Subcutaneous adipose tissue (tissue), 4 donors: ENCODE data around the gene FGD3. TPM values are rescaled to one million over a fixed set of nuclear protein-coding genes. Genes with fewer than 3 reads are reported as not detected.

Source experiments
- total RNA-seq, 4 donors: library from RNA; depleted of rRNA; stranded (reverse); fragments of >200 nt; gene quantifications; one replicate each; pipeline ENCODE4 v1.1.0, GENCODE V29; 2016
- TF ChIP-seq, protein P1 (sequence below): fragments of 450-650 bp; IDR thresholded peaks from one replicate; pipeline ENCODE4 v1.5.1; 2016; ENCODE audit warnings: low read depth, mild to moderate bottlenecking, control low read depth, antibody characterized with exemption, moderate library complexity

FGD3 gene
- total RNA-seq, 4 donors from 2014 or later, result 4.1 to 15.6 (median 11.7) TPM

DNA sequence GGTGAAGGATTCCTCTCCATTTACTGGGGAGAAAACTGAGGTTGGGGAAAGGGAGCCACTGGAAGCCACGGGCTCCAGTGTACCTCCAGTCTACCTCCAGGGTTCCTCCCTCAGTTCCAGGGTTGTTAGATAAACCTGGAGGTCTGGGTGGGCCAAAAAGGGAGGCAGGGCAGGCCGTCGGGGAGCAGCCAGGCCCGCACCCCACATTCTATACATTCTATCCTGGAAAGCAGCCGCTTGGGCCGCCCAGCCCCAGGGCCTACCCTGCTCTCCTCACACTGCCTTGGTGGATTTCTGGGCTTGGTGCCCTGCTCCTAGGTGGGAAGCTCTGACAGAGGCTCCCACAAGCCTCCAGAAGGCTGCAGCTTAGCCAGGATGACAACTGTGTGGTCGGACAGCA lies 93.1 kb downstream of the FGD3 start:
- TF ChIP-seq, protein P1, sequence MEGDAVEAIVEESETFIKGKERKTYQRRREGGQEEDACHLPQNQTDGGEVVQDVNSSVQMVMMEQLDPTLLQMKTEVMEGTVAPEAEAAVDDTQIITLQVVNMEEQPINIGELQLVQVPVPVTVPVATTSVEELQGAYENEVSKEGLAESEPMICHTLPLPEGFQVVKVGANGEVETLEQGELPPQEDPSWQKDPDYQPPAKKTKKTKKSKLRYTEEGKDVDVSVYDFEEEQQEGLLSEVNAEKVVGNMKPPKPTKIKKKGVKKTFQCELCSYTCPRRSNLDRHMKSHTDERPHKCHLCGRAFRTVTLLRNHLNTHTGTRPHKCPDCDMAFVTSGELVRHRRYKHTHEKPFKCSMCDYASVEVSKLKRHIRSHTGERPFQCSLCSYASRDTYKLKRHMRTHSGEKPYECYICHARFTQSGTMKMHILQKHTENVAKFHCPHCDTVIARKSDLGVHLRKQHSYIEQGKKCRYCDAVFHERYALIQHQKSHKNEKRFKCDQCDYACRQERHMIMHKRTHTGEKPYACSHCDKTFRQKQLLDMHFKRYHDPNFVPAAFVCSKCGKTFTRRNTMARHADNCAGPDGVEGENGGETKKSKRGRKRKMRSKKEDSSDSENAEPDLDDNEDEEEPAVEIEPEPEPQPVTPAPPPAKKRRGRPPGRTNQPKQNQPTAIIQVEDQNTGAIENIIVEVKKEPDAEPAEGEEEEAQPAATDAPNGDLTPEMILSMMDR, result no peak

- TF ChIP-seq, protein P1, result no peak
These were observed 93.9 kb downstream of the FGD3 start for GRCh38 chr9:93041108-93041802.

DNA sequence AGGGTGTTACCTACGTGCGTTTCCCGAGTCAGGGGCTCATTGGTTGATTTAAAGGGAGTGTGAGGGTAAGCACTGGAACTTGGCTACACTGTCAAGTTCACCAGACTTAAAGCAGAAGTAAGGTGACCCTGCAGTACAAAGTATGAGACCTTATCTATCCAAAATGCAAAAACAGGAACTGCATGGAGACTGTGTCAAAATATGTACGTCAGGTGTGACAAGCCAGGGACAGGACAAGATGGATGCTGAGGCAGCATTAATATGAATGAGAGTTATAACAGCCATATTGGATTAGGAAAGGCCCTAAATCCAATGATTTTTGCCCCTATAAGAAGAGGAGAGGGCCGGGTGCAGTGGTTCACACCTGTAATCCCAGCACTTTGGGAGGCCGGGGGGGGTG lies 95.8 kb downstream of the FGD3 start:
- TF ChIP-seq, protein P1, result no peak

DNA sequence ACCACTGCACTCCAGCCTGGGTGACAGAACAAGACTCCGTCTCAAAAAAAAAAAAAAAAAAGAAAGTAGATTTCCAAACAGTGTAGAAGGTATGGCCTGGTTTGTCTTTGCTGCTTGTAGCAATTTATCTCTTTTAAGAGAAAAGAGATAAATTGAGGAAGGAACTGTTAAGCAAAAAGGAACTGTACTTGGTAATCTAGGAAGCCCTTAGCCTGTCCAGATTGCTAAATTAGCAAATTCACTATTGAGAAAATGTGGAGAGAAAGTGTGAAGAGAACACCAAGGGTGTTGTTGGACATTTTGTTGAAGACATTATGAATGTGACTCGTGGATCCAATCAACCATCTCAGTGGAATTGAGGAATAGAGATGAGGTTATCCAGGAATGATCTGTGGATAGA lies 98.2 kb downstream of the FGD3 start:
- TF ChIP-seq, protein P1, result no peak

DNA sequence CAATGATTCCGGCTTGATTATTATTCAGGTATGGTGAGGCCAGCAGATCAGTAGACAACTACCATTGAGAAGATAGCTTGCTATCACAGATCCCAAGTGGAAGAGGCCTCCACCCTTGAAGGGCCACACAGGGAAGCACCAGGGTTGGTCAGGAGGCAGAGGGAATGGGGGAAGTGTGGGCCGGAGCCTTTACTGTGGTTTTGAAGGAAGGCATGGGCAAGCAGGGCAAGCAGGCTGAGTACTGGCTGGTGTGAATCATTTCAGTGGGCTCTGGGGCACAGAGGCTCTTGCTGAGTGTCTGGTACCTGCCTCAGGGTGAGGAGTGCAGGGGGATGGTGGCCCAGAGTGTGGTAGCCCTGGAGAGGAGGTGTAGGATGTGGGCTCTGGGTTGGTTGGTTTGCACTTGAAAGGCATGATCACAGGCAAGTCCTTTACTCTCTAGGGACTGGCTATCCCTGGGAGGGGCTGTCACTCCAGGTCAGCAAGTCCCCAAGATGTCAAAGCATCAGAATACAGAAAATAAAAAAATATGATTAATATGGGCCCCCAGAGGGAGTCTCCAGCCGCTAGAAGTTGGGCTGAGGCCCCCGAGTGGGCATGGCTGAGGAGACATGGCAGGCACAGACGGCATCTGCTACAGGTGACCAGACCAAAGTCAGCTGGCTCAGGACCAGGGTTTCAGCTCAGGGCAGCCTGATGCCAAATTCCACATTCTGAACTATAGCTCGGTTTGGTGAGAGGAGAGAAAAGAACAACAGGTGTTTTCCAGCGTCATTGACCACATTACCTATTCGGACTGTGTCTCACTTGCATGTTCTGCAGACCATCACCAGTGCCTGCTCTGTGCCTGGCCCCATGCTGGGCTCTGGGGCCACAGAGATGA lies 101.5 kb downstream of the FGD3 start:
- TF ChIP-seq, protein P1, result no peak

- TF ChIP-seq, protein P1, result no peak
These were observed 102.2 kb downstream of the FGD3 start for GRCh38 chr9:93049491-93049890.

DNA sequence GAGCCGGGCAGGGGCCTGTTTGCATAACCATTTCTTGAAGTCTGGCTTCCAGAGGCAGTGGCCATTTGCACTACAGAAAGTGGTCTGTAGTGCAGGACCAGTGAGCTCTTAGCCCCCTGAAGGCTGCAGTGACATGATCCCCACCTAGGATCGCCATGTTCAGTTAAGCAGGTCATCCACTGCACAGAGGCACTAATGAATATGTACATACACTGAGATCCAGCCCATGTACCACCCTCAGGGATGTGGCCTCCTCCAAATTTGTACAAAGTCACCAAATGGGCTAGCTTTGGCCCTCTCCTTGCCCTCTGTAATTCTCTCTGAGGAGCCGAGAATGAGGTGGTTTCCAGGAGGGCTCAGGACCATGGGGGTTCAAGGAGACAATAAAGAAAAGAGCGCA lies 102.9 kb downstream of the FGD3 start:
- TF ChIP-seq, protein P1, result no peak
